Activated T-helper 1 cell treated with anti-CD3 and anti-CD28 coated beads, Interleukin-2, amount 50 U/mL, for 16 hours (primary cell): ENCODE measurements around the gene DMBX1.

Experiments used
- DNase-seq, 2 donors: peaks; one replicate each; pipeline ENCODE4 v3.0.0-alpha.2; 2020; ENCODE audit warnings: low read depth in 1 of 2, low spot score in 1 of 2

The DMBX1 gene

GRCh38 chr1:46489638-46490405, at the start of gene DMBX1:
TSS of gene DMBX1 (plus strand) at chr1:46489836. CDS start at chr1:46507011, 17,175 bp downstream.
- DNase-seq = no peak

GRCh38 chr1:46440478-46440877, 49.2 kb upstream of the DMBX1 start:
- DNase-seq = no peak

GRCh38 chr1:46442317-46443161, 47.1 kb upstream of the DMBX1 start:
- peak; percentile 49 to 58 for DNase-seq

GRCh38 chr1:46444466-46444865, 45.2 kb upstream of the DMBX1 start:
- no peak for DNase-seq

GRCh38 chr1:46445773-46446256, 43.8 kb upstream of the DMBX1 start:
- DNase-seq = no peak

GRCh38 chr1:46446646-46447498, 42.8 kb upstream of the DMBX1 start:
- DNase-seq = peak; percentile 52 to 62

- no peak for DNase-seq
These were observed 42.0 kb upstream of the DMBX1 start for GRCh38 chr1:46447499-46448108.

- no peak for DNase-seq
These were observed 41.3 kb upstream of the DMBX1 start for GRCh38 chr1:46448109-46448911.

GRCh38 chr1:46449223-46450159, 40.1 kb upstream of the DMBX1 start:
- DNase-seq = no peak

GRCh38 chr1:46450160-46450517, 39.5 kb upstream of the DMBX1 start:
- no peak for DNase-seq

GRCh38 chr1:46451948-46452930, 37.4 kb upstream of the DMBX1 start:
- DNase-seq = no peak

GRCh38 chr1:46452931-46453325, 36.7 kb upstream of the DMBX1 start:
- no peak for DNase-seq

- DNase-seq = no peak
These were observed 36.2 kb upstream of the DMBX1 start for GRCh38 chr1:46453449-46453848.

- DNase-seq = no peak
These were observed 33.7 kb upstream of the DMBX1 start for GRCh38 chr1:46455951-46456350.

- no peak for DNase-seq
These were observed 33.1 kb upstream of the DMBX1 start for GRCh38 chr1:46456411-46456963.

GRCh38 chr1:46457178-46457577, 32.5 kb upstream of the DMBX1 start:
- no peak for DNase-seq

GRCh38 chr1:46458190-46458589, 31.4 kb upstream of the DMBX1 start:
- no peak for DNase-seq
